HG03571 (cell line): Measurements from ENCODE around the gene TMEM151A.
"Not testable (repeated sequence)": the region's sequence is repeated elsewhere in the genome, so short reads cannot be mapped to it uniquely, and the experiment has no call there.

Experiments
- ATAC-seq: cut with Tn5 transposase; IDR thresholded peaks from one replicate; pipeline ENCODE4 v1.9.1; 2021; ENCODE audit not compliant: unreplicated experiment

TMEM151A gene

DNA sequence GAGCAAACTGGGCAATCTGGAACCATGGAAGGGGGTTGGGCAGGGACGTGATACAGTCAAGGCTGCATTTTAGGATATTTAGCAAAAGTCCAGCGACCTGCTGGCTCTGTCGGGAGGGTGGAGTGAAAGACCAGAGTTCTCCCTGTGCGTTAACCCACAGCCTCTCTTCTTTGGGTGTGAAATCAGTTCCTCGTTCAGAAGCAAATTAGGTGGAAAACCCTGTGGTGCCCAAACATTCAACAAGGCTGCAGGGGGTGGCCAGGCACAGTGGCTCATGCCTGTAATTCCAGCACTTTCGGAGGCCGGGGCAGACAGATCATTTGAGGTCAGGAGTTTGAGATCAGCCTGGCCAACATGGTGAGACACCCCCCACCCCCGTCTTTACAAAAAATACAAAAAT is 5.9 kb downstream of the TMEM151A start:
- no peak for ATAC-seq

DNA sequence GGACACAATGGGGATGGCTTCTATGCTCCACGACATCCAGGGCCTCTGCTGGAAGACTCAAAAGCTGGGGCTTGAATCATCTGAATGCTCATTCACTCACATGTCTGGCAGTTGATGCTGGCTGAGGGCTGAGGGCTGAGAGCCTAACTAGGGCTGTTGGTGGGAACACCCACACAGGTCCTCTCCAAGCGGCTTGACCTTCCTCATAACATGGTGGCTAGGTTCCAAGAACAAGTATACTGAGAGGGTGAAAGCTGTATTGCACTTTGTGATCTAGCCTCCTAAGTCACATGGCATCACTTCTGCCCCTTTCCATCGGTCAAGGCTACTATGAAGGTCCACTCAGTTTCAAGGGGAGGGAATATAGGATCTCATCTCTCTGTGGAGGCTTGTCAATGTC is 7.5 kb downstream of the TMEM151A start:
- no peak for ATAC-seq

GRCh38 chr11:66302656-66303055 is 11.0 kb downstream of the TMEM151A start:
- no peak for ATAC-seq

- ATAC-seq = no peak
Measured at GRCh38 chr11:66309475-66309874, 17.8 kb downstream of the TMEM151A start.

DNA sequence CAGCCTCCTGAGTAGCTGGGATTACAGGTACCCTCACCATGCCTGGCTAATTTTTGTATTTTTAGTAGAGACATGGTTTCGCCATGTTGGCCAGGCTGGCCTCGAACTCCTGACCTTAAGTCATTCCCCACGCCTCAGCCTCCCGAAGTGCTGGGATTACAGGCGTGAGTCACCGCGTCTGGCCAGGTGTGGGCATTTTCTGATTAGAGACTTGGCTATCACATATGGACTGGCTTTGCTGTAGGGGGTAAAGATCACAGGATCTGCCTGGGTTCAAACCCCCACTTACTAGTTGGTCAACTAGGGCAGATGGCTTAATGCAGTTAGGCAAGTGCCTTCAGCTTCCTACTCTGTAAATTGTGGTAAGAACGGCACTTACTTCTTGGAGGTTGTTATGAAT is 18.6 kb downstream of the TMEM151A start:
- no peak for ATAC-seq

- ATAC-seq = not testable (repeated sequence)
Measured at GRCh38 chr11:66310803-66311440, 19.2 kb downstream of the TMEM151A start.

- ATAC-seq = no peak
Measured at GRCh38 chr11:66311470-66311964, 19.8 kb downstream of the TMEM151A start.

- peak; percentile 71 for ATAC-seq
Measured at GRCh38 chr11:66311965-66312548, 20.4 kb downstream of the TMEM151A start.

DNA sequence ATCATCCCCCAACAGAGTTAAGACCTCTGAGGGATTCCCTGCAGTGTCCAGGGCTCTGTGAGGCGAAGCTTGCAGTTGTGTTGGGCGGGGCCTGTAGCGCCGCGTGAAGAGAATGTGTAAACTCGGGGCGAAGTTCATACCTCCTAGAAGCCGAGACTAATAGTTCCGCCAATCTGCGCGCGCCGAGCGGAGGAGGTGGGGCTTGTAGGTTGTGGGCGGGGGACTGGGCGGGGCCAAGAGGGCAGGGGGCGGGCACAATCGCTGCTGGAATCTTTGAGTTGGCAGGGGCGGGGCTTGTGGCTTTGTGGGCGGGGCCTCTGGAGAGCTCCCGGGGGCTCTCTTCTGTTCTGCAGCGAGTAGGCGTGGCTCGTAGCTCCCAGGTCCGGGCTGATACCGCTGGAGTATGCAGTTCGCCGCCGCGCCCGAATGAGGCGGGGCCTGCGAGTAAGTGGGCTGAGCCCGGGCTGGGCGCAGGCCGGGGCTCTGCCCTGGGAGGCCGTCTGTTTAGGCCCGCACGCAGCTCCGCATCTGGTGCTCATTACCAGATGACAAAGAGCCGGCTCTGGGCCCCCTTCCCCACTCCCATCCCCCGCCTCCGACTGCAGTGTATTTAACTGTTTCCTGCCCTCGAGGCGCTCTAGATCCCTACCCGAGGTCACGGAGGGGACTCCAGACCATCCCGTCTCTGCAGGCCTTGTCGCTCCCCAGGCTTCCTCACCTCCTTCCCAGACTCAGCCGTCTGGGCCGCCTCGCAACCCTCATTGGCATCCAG is 21.0 kb downstream of the TMEM151A start:
- ATAC-seq = peak; percentile 43

GRCh38 chr11:66313321-66314185 is 21.9 kb downstream of the TMEM151A start:
- no peak for ATAC-seq

DNA sequence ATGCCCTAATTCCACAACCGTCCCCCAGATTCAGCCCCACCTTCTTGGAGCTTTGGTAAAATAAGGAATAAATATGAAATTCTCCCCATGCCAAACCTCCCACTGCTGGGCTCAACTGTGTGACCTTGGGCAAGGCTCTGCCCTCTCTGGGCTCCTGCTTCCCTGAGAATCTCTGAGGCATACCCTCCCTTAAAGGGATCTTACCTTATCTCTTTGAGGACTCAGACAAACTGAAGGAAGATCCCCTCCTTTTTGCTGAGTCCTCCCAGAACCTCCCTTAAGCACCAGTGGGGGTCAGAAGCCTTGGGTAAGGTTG is 22.4 kb downstream of the TMEM151A start:
- no peak for ATAC-seq

GRCh38 chr11:66314561-66315497 is 23.1 kb downstream of the TMEM151A start:
- ATAC-seq = no peak

DNA sequence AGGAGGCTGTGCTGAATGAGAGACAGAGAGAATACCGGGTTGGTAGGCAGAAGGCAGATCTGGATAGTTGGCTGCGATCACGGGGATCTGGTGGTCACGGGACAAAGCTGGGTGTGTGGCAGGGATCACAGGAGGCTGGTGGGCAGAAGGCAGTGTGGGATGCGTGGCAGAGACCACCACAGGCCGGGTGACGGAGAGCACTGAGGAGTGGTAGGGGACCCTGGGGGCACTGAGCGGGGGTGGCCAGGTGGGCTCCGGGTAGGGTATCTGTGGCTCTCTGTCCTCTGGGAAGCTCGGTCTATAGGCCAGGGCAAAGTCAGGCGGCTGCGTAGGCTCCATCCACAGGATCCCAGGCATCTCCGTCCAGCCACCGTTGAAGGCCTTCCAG is 23.8 kb downstream of the TMEM151A start:
- ATAC-seq = no peak

DNA sequence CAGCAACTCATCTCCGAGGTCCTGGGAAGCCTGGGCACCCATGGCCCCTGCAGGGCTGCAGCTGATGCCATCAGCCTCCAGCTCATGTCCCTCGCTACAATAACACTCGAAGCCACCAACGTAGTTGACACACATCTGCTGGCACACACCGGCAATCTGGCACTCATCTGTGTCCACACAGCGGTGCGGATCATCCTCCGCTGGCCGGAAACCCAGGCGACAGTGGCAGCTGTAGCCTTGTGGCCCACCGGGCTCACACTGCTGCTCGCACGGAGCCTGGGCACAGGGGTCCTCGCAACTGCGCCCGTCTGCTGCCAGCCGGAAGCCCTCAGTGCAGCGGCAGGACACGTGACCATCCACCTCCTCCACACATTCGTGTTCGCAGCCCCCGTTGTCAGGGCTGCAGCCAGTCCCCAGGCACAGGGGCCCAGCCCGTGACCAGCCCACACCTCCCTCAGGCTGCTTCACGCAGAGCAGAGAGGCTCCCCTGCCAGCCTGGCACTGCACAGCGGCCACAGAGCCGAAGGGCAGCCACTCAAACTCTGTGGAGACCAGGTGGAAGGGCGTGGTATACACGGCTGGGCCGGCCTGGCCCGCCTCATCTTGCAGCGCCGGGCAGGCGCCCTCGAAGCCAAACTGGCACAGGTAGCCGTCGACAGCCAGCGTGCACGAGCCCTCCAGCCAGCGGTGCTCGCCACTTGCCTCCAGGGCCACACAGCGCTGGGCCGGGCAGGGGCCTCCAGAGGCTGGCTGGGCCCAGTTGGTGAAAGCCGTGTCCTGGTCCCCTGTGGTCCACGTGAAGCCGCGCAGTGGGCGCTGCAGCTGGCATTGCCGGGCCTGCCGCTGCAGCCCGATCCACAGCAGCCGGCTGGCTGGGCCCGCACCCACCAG is 24.5 kb downstream of the TMEM151A start:
- no peak for ATAC-seq

DNA sequence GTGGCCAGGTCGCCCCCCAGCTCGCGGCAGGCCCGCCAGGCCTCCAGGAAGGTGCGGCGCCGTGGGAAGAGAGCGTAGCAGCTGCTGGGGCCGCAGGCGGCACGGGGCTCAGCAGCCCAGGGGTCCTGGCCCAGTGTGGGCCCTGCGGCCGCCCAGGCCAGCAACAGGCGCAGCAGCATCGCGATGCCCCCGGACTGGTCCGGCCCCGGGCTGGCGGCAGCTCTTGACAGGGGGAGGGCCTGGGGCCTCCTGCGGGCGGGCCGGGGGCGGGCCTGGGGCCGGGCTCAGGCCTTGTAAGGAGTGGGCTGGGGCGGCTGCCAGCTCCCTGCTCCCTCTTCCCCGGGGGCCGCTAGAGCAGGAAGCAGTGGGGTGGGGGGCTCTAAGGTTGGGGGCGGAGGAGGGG is 25.2 kb downstream of the TMEM151A start, which contains the start of gene CD248:
TSS of gene CD248 (minus strand) at position 196 of the 403 bp plus-strand sequence. CDS start at position 179, 17 bp downstream.
- no peak for ATAC-seq

- no peak for ATAC-seq
Measured at GRCh38 chr11:66317322-66317722, 25.6 kb downstream of the TMEM151A start.

GRCh38 chr11:66317723-66318599 is 26.3 kb downstream of the TMEM151A start:
- ATAC-seq = no peak

- ATAC-seq = no peak
Measured at GRCh38 chr11:66318600-66318970, 26.9 kb downstream of the TMEM151A start.
